GM03348 (cell line): Measurements from ENCODE around the gene HNRNPCL2.
"Not testable (repeated sequence)": the region's sequence is repeated elsewhere in the genome, so short reads cannot be mapped to it uniquely, and the experiment has no call there.

Experiments used
- DNase-seq: peaks from one replicate; pipeline ENCODE4 v3.0.0; 2012; ENCODE audit warnings: low spot score

Gene HNRNPCL2

DNA sequence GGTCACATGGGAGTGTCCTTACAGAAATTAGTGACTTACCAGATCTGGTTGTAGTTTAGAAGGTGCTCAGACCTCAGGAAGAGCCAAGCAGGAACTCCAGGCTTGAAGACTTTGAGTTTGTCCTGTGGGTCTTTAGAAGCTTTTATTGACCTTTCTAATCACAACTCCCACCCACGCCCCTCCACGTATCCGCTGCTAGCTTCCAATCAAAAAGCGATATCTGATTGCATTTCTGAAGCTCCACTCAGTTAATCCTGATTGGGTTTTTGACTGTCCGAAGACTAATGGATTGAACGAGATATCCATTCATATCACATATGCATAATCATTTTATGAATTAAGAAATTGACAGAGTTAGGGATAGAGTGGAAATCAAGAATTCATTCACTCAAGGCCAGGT is at the start of gene HNRNPCL2:
Gene HNRNPCL2 (minus strand): TSS at position 101 of the 400 bp plus-strand sequence. CDS start 454 bp downstream, outside the sequence.
- DNase-seq, result not testable (repeated sequence)

DNA sequence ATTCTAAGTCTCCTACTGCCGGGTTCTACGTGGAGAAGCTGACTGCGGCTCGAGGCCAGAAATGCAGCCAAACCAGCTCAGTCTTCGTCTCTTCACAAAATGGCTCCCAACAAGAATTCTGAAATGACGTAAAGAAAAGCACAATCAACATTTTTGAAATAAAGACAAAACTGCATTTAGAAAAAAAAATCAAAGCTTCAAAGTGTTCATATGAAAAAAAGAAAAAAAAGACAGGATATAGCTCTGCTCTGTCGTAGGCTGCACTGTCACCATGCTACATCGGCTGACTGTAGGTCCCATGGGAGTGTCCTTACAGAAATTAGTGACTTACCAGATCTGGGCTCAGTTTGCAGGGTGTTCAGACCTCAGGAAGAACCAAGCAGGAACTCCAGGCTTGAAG is 48.9 kb upstream of the HNRNPCL2 start, which contains the start of gene HNRNPCL4:
Gene HNRNPCL4 (minus strand): TSS at position 101 of the 400 bp plus-strand sequence. CDS start 164 bp downstream, outside the sequence.
- DNase-seq, result not testable (repeated sequence)

DNA sequence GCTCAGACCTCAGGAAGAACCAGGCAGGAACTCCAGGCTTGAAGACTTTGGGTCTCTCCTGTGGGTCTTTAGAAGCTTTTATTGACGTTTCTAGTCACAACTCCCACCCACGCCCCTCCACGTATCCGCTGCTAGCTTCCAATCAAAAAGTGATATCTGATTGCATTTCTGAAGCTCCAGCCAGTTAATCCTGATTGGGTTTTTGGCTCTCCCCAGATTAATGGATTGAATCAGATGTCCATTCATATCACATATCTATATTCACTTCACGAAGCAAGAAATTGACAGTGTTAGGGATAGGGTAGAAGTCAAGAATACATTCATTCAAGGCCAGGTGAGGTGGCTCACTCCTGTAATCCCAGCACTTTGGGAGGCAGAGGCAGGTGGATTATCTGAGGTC is 39.3 kb upstream of the HNRNPCL2 start, which contains the start of gene PRAMEF26:
Gene PRAMEF26 (minus strand): TSS at position 101 of the 400 bp plus-strand sequence. CDS start 2,914 bp downstream, outside the sequence.
- not testable (repeated sequence) for DNase-seq

DNA sequence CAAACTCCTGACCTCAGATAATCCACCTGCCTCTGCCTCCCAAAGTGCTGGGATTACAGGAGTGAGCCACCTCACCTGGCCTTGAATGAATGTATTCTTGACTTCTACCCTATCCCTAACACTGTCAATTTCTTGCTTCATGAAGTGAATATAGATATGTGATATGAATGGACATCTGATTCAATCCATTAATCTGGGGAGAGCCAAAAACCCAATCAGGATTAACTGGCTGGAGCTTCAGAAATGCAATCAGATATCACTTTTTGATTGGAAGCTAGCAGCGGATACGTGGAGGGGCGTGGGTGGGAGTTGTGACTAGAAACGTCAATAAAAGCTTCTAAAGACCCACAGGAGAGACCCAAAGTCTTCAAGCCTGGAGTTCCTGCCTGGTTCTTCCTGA is 46.2 kb downstream of the HNRNPCL2 start, which contains the start of gene PRAMEF25:
Gene PRAMEF25 (plus strand): TSS at position 301 of the 400 bp plus-strand sequence. CDS start 2,920 bp downstream, outside the sequence.
- not testable (repeated sequence) for DNase-seq
